ENCODE data around the gene POU3F1.

The POU3F1 gene

GRCh38 chr1:38072858-38073257 lies 26.3 kb upstream of the POU3F1 start:
- DNase-seq, result no peak

GRCh38 chr1:38071312-38072256 lies 25.0 kb upstream of the POU3F1 start:
- DNase-seq, result no peak

- no peak for DNase-seq
These were observed 22.4 kb upstream of the POU3F1 start for GRCh38 chr1:38068980-38069340.

GRCh38 chr1:38068220-38068979 lies 21.8 kb upstream of the POU3F1 start:
- DNase-seq, result no peak

- DNase-seq, result no peak
These were observed 17.8 kb upstream of the POU3F1 start for GRCh38 chr1:38064197-38064903.

GRCh38 chr1:38063616-38064015 lies 17.0 kb upstream of the POU3F1 start:
- DNase-seq, result no peak

- DNase-seq, result no peak
These were observed 16.0 kb upstream of the POU3F1 start for GRCh38 chr1:38062361-38063288.

GRCh38 chr1:38061883-38062328 lies 15.3 kb upstream of the POU3F1 start:
- no peak for DNase-seq

GRCh38 chr1:38061290-38061689 lies 14.7 kb upstream of the POU3F1 start:
- DNase-seq, result no peak

- DNase-seq, result no peak
These were observed 13.9 kb upstream of the POU3F1 start for GRCh38 chr1:38060498-38060897.

- no peak for DNase-seq
These were observed 13.2 kb upstream of the POU3F1 start for GRCh38 chr1:38059635-38060250.

GRCh38 chr1:38055965-38056364 lies 9.4 kb upstream of the POU3F1 start:
- no peak for DNase-seq

GRCh38 chr1:38055398-38055797 lies 8.8 kb upstream of the POU3F1 start:
- DNase-seq, result no peak

GRCh38 chr1:38053416-38054091 lies 7.0 kb upstream of the POU3F1 start:
- DNase-seq, result no peak

GRCh38 chr1:38052750-38053415 lies 6.3 kb upstream of the POU3F1 start:
- DNase-seq, result no peak

- no peak for DNase-seq
These were observed 4.5 kb upstream of the POU3F1 start for GRCh38 chr1:38051079-38051543.

GRCh38 chr1:38050397-38051078 lies 3.9 kb upstream of the POU3F1 start:
- no peak for DNase-seq

- no peak for DNase-seq
These were observed 1.1 kb upstream of the POU3F1 start for GRCh38 chr1:38047603-38048141.

GRCh38 chr1:38046884-38047602 lies 450 bp upstream of the POU3F1 start:
- DNase-seq, result peak; percentile 94
